ENCODE results near the gene MYLK4.

The MYLK4 gene

GRCh38 chr6:2655844-2656433, 94.8 kb downstream of the MYLK4 start:
- DNase-seq, result no peak

GRCh38 chr6:2653369-2654032, 97.2 kb downstream of the MYLK4 start:
- DNase-seq, result no peak

- no peak for DNase-seq
Observed at GRCh38 chr6:2652611-2653010, 98.1 kb downstream of the MYLK4 start.

GRCh38 chr6:2651961-2652360, 98.8 kb downstream of the MYLK4 start:
- no peak for DNase-seq

- no peak for DNase-seq
Observed at GRCh38 chr6:2651536-2651935, 99.2 kb downstream of the MYLK4 start.

- DNase-seq, result no peak
Observed at GRCh38 chr6:2646346-2646745, 104.4 kb downstream of the MYLK4 start.

GRCh38 chr6:2643935-2644539, 106.7 kb downstream of the MYLK4 start:
- no peak for DNase-seq

GRCh38 chr6:2643130-2643529, 107.6 kb downstream of the MYLK4 start:
- DNase-seq, result no peak

- no peak for DNase-seq
Observed at GRCh38 chr6:2641044-2641725, 109.5 kb downstream of the MYLK4 start.

GRCh38 chr6:2640551-2640950, 110.2 kb downstream of the MYLK4 start:
- DNase-seq, result no peak

GRCh38 chr6:2639896-2640295, 110.8 kb downstream of the MYLK4 start:
- no peak for DNase-seq

- no peak for DNase-seq
Observed at GRCh38 chr6:2639167-2639566, 111.6 kb downstream of the MYLK4 start.

GRCh38 chr6:2636672-2637071, 114.0 kb downstream of the MYLK4 start:
- DNase-seq, result no peak

- DNase-seq, result no peak
Observed at GRCh38 chr6:2635911-2636310, 114.8 kb downstream of the MYLK4 start.

GRCh38 chr6:2634139-2634964, 116.4 kb downstream of the MYLK4 start:
- DNase-seq, result peak; percentile 83

GRCh38 chr6:2633736-2634135, 117.0 kb downstream of the MYLK4 start:
- DNase-seq, result no peak

GRCh38 chr6:2632976-2633584, 117.6 kb downstream of the MYLK4 start:
- DNase-seq, result peak; percentile 6

GRCh38 chr6:2632368-2632767, 118.4 kb downstream of the MYLK4 start:
- DNase-seq, result no peak

- peak; percentile 5 for DNase-seq
Observed at GRCh38 chr6:2630891-2631571, 119.7 kb downstream of the MYLK4 start.

- DNase-seq, result no peak
Observed at GRCh38 chr6:2630359-2630758, 120.4 kb downstream of the MYLK4 start.

GRCh38 chr6:2626401-2626800, 124.3 kb downstream of the MYLK4 start:
- DNase-seq, result no peak

GRCh38 chr6:2625581-2625980, 125.1 kb downstream of the MYLK4 start:
- no peak for DNase-seq
